ENCODE measurements around the gene CLEC3B. TPM values are rescaled to one million over a fixed set of nuclear protein-coding genes. Genes with fewer than 3 reads are reported as not detected.
A peak's percentile ranks its signal among the peaks of the same experiment; 100 is the strongest.
"Not testable (repeated sequence)": the region's sequence is repeated elsewhere in the genome, so short reads cannot be mapped to it uniquely, and the experiment has no call there.

The CLEC3B gene
- total RNA-seq, 1 donor from 2014 or later = 0.75 TPM

- DNase-seq (ENCODE audit: low read depth) = peak; percentile 82
Observed at GRCh38 chr3:45034612-45035252, 8.6 kb downstream of the CLEC3B start.

GRCh38 chr3:45035441-45036301 is 9.6 kb downstream of the CLEC3B start:
- no peak for DNase-seq (ENCODE audit: low read depth)

DNA sequence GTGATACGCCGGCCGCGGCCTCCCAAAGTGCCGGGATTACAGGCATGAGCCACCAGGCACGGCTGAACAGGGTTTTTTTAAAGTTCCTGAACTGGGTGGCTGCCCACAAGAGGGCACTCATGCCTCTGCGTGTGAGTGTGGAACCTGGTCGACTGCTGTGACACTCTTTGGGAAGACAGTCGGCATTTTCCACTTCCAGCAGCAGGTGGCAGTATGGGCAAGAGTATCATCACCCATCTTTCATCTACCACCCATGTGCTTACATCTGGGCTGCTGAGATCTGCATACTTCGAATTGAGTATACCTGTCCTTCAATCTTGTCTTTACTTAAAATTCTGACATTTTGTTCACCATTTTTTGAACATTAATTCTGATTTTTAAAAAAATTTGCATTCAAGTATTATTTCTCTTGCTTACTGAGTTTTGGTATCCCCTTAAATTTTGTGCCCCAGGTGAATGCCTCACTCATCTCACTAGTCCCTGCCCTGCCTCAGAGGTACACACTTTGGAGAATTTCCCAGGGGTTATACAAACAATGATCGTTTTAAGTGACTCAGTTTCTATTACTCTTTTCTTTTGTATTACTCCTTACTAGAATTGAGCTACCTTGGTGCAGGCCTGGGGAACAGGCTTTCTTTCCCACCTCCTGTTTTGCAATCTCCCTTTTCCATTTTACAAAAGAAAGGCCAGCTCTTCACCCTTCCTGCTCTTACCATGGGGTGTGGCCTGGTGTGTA is 11.8 kb downstream of the CLEC3B start:
- peak; percentile 97 for DNase-seq (ENCODE audit: low read depth)

DNA sequence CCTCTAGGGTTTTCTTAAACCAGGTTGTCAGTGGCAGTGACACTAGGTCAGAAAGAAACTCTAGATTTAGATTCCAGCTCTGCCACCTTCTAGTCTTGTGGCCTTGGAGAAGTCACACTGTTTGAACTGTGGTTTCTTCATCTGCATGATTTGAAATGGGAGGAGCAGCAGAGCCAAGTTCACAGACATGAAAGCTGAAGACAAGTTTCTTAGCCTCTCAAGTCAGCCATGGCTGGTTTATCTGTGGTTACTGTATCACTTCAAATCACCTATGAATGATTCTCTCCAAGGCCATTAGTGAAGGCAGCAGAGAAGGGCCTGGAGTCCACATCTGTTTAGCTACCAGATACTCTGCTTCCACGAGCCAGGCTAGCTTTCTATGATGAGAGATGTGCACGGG is 15.6 kb downstream of the CLEC3B start:
- DNase-seq (ENCODE audit: low read depth) = peak; percentile 54

DNA sequence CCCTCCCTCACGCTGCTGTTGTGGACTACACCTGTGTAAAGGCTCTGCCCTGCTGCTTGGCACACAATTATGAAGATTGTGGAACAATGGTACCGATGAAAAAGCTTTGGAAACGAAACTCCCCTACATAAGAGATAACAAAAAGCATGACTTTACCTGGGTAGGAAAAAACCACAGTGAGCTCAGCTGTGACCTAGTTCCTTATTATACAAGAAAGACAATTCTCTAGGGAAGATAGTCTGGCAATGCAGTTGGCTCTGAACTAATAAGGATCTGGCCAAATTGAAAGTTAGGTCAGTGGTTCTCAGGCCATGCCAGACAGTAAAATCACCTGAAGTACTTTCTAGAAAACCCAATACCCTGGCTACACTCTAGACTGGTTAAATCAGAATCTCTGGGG is 16.1 kb downstream of the CLEC3B start:
- DNase-seq (ENCODE audit: low read depth) = no peak

- peak; percentile 81 for DNase-seq (ENCODE audit: low read depth)
Observed at GRCh38 chr3:45043728-45044299, 17.7 kb downstream of the CLEC3B start.

DNA sequence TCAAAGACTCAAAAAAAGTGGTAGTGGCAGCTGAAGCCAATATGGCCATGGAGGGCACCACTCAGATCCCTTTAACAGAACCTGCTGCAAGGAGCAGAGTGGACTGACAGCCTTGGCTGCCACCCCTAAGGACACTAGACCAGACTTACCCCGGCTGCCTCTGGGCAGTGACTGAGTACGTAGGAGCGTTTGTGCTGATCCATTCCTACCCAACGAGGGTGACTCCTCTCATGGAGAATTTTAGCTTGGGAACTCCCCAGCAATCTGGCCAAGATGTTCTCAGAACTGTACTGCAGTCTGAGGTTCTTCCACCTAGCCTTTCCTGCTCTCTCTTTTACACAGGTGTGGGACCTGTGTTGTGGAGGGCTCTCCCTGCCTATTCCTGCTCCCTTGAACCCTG is 22.1 kb downstream of the CLEC3B start:
- DNase-seq (ENCODE audit: low read depth) = peak; percentile 74

- no peak for DNase-seq (ENCODE audit: low read depth)
Observed at GRCh38 chr3:45049807-45050206, 23.7 kb downstream of the CLEC3B start.

DNA sequence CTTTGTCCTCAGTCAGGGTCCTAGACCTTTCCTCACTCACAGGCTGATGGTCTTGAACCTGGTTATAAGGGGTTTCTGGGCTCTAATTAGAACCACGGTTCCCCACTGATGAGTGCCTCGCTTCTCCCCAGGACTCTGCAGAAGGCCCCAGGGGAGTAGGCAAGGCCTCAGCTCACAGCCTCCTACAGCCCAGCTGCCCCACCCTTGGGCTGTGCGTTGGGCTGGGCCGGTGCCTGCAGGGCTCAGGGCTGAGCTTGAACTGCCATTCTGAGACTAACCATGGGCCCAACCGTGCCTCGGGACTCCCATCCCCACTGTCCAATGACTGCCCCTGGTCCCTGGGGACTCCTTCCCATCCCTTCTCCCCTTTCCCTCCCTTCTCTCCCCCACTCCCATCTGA is 25.6 kb downstream of the CLEC3B start:
- no peak for DNase-seq (ENCODE audit: low read depth)

DNA sequence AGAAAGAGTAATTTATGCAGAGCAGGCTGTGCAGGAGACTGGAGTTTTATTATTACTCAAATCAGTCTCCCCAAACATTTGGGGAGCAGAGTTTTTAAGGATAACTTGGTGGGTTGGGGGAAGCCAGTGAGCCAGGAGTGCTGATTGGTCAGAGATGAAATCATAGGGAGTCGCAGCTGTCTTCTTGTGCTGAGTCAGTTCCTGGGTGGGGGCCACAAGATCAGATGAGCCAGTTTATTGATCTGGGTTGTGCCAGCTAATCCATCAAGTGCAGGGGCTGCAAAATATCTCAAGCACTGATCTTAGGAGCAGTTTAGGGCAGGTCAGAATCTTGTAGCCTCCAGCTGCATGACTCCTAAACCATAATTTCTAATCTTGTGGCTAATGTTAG is 27.7 kb downstream of the CLEC3B start:
- not testable (repeated sequence) for DNase-seq (ENCODE audit: low read depth)

DNA sequence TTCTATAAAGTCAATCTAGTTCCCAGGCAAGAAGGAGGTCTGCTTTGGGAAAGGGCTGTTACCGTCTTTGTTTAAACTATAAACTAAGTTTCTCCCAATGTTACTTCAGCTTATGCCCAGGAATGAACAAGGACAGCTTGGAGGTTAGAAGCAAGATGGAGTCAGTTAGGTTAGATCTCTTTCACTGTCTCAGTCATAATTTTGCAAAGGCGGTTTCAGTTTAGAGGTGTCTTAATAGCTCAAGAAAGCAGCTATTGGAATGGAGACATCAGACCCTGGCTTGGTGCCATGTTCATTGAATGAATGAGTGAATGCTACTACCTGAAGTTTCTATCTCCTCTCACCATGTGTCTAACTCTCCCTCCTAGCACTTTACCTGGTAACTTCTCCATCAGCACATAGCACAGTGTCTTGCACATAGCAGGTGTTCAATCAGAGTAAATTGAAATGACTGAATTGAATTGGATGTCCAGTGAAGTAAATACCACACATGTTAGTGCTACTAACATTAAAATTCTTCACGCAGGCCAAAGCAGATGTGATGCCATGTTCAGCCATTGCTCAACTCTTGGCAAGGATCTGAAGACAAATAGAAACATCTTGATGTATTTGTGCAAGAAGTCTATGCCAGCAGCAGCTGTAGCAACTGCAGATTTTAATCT is 28.2 kb downstream of the CLEC3B start:
- DNase-seq (ENCODE audit: low read depth) = peak; percentile 49

DNA sequence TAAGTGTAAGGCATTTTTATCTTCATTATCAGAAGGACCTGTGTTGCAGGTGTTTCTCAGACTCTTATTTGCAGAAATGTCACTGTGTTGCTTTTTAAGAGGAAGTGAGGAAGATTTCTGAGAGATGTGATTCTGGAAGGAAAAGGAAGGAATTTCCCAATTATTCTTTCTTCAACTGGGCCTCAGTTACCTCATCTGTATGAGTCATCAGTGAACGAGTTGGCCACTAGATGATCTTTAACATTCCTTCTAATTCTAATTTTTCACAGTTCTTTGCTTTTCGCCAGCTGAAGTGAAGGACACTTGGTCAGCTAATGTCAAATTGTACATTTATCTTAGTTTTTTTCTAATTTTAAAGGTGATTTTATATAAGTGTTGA is 28.9 kb downstream of the CLEC3B start:
- DNase-seq (ENCODE audit: low read depth) = peak; percentile 33

GRCh38 chr3:45055411-45056143 is 29.5 kb downstream of the CLEC3B start:
- peak; percentile 82 for DNase-seq (ENCODE audit: low read depth)

GRCh38 chr3:45056608-45057301 is 30.7 kb downstream of the CLEC3B start:
- peak; percentile 56 for DNase-seq (ENCODE audit: low read depth)

DNA sequence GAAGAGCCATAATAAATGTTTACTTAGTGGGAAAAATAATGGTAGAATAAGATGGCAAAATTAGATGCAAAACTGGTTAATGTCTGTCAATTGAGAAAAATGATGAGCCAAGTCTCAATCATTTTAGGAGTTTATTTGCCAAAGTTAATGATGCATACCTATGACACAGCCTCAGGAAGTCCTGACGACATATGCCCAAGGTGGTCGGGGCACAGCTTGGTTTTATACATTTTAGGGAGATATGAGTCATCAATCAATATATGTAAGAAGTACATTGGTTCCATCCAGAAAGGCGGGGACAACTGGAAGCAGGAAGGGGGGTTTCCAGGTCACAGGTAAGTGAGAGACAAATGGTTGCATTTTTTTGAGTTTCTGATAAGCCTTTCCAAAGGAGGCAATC is 31.5 kb downstream of the CLEC3B start:
- DNase-seq (ENCODE audit: low read depth) = no peak

DNA sequence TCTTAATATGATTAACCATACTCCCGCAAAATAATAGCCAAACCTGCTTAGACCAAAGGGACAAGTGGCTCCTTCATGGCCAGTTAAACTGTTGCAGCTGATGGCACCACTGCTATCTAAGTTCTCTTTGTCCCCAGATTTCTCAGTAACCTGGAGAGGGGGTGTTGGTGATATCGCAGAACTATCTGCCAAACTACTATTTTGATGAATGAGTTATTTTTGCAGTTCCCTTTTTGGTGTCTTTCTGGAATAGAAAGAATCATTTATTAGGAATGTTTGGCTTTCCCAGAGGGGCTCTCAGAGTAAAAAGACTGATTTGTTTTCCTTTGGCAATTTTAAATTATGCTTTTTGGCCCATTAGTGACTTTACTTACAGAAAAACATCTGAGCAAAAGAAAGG is 33.0 kb downstream of the CLEC3B start:
- no peak for DNase-seq (ENCODE audit: low read depth)

DNA sequence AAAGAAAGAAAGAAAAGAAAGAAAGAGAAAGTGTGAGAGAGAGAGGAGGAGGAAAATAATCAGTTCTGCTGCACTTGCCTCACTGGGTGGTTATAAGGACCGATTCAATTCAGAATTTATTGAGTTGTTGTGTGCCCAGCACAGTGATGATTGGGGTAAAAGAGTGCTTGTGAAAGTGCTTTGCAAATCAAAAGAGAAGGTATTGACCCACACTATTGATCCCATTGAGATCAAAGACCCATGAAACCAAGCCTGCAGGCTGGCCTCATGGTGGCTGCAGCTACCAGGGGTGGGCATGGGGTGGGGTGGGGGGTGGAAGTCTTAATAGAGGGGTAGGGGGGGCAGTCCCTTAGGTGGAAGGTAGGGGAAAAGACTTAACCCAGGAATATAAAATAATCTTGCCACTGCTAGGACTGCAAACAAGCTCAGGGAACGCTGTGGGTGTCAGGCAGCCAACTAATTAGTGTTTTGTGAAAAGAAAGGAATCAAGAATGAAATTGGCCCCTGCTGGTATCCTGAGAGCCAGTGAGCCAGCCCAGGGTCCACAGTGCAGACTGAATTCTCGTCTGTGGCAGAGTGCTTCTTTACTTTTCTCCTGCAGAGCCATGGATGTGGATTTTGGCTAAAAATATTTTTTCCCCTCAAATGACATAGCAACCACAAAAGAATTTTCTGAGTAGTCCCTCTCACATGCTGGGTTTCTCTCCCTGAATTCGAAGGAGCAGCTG is 34.2 kb downstream of the CLEC3B start:
- no peak for DNase-seq (ENCODE audit: low read depth)

- no peak for DNase-seq (ENCODE audit: low read depth)
Observed at GRCh38 chr3:45062697-45063070, 36.6 kb downstream of the CLEC3B start.

Measured in myocyte (in vitro differentiated cells).